Hematopoietic multipotent progenitor cell treated with erythropoietin and hydrocortisone succinate and interleukin-3 and kit ligand, for 8 days (in vitro differentiated cells): ENCODE results near the gene SFT2D1.

ENCODE experiments used
- DNase-seq: peaks from one replicate; pipeline ENCODE4 v3.0.0-alpha.2; 2015

Gene SFT2D1

GRCh38 chr6:166274163-166274562, 68.2 kb downstream of the SFT2D1 start:
- DNase-seq = no peak

GRCh38 chr6:166271376-166271765, 71.0 kb downstream of the SFT2D1 start:
- DNase-seq = no peak

GRCh38 chr6:166270706-166271375, 71.5 kb downstream of the SFT2D1 start:
- no peak for DNase-seq
